ENCODE data around the gene AP1M2.
A peak's percentile ranks its signal among the peaks of the same experiment; 100 is the strongest.
"Not testable (repeated sequence)": the region's sequence is repeated elsewhere in the genome, so short reads cannot be mapped to it uniquely, and the experiment has no call there.

Gene AP1M2

GRCh38 chr19:10603084-10603872 is 16.2 kb upstream of the AP1M2 start:
- no peak for DNase-seq (ENCODE audit: low read depth)
- H3K4me3 ChIP-seq (ENCODE audit: low read depth, low read length) = peak overlapping the region; percentile 87

GRCh38 chr19:10602330-10603083 is 15.4 kb upstream of the AP1M2 start:
- DNase-seq (ENCODE audit: low read depth) = peak; percentile 13
- H3K4me3 ChIP-seq (ENCODE audit: low read depth, low read length) = peak overlapping the region; percentile 87

- DNase-seq (ENCODE audit: low read depth) = no peak
- peak overlapping the region; percentile 18 for H3K4me3 ChIP-seq (ENCODE audit: low read depth, low read length)
These were observed 14.9 kb upstream of the AP1M2 start for GRCh38 chr19:10601999-10602329.

GRCh38 chr19:10600149-10600548 is 13.0 kb upstream of the AP1M2 start:
- H3K4me3 ChIP-seq (ENCODE audit: low read depth, low read length) = no peak overlapping the region
- DNase-seq (ENCODE audit: low read depth) = no peak

GRCh38 chr19:10593820-10594637 is 6.9 kb upstream of the AP1M2 start:
- DNase-seq (ENCODE audit: low read depth) = no peak
- no peak overlapping the region for H3K4me3 ChIP-seq (ENCODE audit: low read depth, low read length)

GRCh38 chr19:10593148-10593547 is 6.0 kb upstream of the AP1M2 start:
- no peak overlapping the region for H3K4me3 ChIP-seq (ENCODE audit: low read depth, low read length)
- DNase-seq (ENCODE audit: low read depth) = no peak

- H3K4me3 ChIP-seq (ENCODE audit: low read depth, low read length) = no peak overlapping the region
- DNase-seq (ENCODE audit: low read depth) = no peak
These were observed 683 bp upstream of the AP1M2 start for GRCh38 chr19:10587839-10588150.

- no peak for DNase-seq (ENCODE audit: low read depth)
- no peak overlapping the region for H3K4me3 ChIP-seq (ENCODE audit: low read depth, low read length)
These were observed 716 bp downstream of the AP1M2 start for GRCh38 chr19:10586396-10586795.

- no peak for DNase-seq (ENCODE audit: low read depth)
- no peak overlapping the region for H3K4me3 ChIP-seq (ENCODE audit: low read depth, low read length)
These were observed 3.9 kb downstream of the AP1M2 start for GRCh38 chr19:10583036-10583776.

GRCh38 chr19:10582091-10582490 is 5.0 kb downstream of the AP1M2 start:
- DNase-seq (ENCODE audit: low read depth) = no peak
- H3K4me3 ChIP-seq (ENCODE audit: low read depth, low read length) = no peak overlapping the region

- peak; percentile 60 for DNase-seq (ENCODE audit: low read depth)
- no peak overlapping the region for H3K4me3 ChIP-seq (ENCODE audit: low read depth, low read length)
These were observed 6.0 kb downstream of the AP1M2 start for GRCh38 chr19:10580979-10581631.

GRCh38 chr19:10577951-10578350 is 9.2 kb downstream of the AP1M2 start:
- DNase-seq (ENCODE audit: low read depth) = no peak
- H3K4me3 ChIP-seq (ENCODE audit: low read depth, low read length) = no peak overlapping the region

GRCh38 chr19:10575011-10575716 is 11.9 kb downstream of the AP1M2 start:
- no peak overlapping the region for H3K4me3 ChIP-seq (ENCODE audit: low read depth, low read length)
- DNase-seq (ENCODE audit: low read depth) = no peak

- H3K4me3 ChIP-seq (ENCODE audit: low read depth, low read length) = no peak overlapping the region
- DNase-seq (ENCODE audit: low read depth) = no peak
These were observed 12.7 kb downstream of the AP1M2 start for GRCh38 chr19:10574462-10574861.

GRCh38 chr19:10573793-10574192 is 13.3 kb downstream of the AP1M2 start:
- not testable (repeated sequence) for DNase-seq (ENCODE audit: low read depth); H3K4me3 ChIP-seq (ENCODE audit: low read depth, low read length)

GRCh38 chr19:10568826-10569651 is 18.1 kb downstream of the AP1M2 start, which contains the start of gene CDKN2D:
Gene CDKN2D (minus strand): TSS chr19:10568979. CDS start chr19:10568653, 326 bp downstream.
- peak within 1 kb of the TSS; percentile 74 for H3K4me3 ChIP-seq (ENCODE audit: low read depth, low read length)
- DNase-seq (ENCODE audit: low read depth) = peak; percentile 97

- DNase-seq (ENCODE audit: low read depth) = no peak
- H3K4me3 ChIP-seq (ENCODE audit: low read depth, low read length) = peak overlapping the region; percentile 74
These were observed 18.9 kb downstream of the AP1M2 start for GRCh38 chr19:10568062-10568825.

All from skeletal muscle cell (primary cell).